D721Med (cell line): ENCODE data around the gene UPK3A.
"Not testable (repeated sequence)": the region's sequence is repeated elsewhere in the genome, so short reads cannot be mapped to it uniquely, and the experiment has no call there.

Experiments used
- DNase-seq: peaks from one replicate; pipeline ENCODE4 v3.0.0; 2011; ENCODE audit warnings: low spot score; ENCODE audit not compliant: insufficient read length
- FAIRE-seq: peaks from 2 replicates; lab custom pipeline; 2011; peaks lifted over from hg19 to GRCh38; lab: Jason Lieb, UNC
- TF ChIP-seq, protein P1 (sequence below): IDR thresholded peaks from 2 replicates; pipeline ENCODE4 v1.5.1; 2012; ENCODE audit warnings: mild to moderate bottlenecking, control low read depth; ENCODE audit not compliant: insufficient read depth; ENCODE audit errors: missing control alignments

The UPK3A gene

DNA sequence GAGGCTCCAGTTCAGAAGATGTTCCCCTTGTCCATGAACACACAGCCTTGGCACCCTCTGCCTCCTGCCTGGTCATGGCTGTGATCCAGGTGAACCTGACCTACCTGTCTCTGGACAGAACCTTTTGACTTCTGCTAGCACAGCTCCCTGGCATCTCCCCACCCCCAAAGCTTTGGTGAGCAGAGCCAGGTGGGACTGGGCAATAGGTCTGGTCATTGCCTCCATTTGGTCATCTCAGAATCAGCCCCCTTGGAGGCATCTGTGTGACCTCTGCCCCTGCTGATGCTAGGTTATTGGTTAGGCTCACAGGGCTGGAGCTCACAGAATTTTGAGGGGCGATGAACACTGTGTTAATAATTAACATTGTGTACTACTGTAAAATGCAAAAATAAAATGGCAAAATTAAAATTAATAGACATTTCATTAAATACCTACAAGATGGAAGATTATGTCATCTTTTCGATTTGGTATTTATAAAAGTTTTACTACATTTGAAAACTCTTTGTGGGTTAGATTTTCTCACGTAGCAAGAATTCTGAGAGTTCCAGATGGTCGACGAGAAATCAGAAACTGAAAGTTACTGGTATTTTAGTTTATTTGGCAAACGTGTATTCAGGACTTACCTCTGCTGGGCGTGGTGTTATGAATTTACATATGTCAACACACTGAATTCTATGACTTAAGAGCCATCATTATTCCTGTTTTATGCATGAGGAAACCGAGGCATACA, 35.8 kb upstream of the UPK3A start:
- TF ChIP-seq, protein P1, sequence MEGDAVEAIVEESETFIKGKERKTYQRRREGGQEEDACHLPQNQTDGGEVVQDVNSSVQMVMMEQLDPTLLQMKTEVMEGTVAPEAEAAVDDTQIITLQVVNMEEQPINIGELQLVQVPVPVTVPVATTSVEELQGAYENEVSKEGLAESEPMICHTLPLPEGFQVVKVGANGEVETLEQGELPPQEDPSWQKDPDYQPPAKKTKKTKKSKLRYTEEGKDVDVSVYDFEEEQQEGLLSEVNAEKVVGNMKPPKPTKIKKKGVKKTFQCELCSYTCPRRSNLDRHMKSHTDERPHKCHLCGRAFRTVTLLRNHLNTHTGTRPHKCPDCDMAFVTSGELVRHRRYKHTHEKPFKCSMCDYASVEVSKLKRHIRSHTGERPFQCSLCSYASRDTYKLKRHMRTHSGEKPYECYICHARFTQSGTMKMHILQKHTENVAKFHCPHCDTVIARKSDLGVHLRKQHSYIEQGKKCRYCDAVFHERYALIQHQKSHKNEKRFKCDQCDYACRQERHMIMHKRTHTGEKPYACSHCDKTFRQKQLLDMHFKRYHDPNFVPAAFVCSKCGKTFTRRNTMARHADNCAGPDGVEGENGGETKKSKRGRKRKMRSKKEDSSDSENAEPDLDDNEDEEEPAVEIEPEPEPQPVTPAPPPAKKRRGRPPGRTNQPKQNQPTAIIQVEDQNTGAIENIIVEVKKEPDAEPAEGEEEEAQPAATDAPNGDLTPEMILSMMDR = no peak
- no peak for DNase-seq
- FAIRE-seq = no peak

DNA sequence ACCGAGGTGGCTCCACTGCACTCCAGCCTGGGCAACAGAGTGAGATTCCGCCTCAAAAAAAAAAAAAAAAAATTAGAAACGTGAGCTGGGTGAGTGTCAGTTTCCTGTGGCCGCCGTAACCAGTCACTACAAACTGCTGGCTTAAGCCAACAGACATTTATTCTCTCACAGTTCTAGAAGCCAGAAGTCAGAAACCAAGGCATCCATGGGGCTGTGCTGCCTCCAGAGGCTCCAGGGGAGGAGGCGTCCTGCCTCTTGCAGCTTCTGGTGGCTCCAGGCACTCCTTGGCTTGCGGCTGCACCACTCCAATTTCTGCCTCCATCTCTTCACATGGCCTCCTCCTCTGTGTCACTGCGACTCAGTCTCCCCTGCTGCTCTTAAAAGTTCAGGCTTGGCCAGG, 32.9 kb upstream of the UPK3A start:
- FAIRE-seq = no peak
- TF ChIP-seq, protein P1 = no peak
- no peak for DNase-seq

DNA sequence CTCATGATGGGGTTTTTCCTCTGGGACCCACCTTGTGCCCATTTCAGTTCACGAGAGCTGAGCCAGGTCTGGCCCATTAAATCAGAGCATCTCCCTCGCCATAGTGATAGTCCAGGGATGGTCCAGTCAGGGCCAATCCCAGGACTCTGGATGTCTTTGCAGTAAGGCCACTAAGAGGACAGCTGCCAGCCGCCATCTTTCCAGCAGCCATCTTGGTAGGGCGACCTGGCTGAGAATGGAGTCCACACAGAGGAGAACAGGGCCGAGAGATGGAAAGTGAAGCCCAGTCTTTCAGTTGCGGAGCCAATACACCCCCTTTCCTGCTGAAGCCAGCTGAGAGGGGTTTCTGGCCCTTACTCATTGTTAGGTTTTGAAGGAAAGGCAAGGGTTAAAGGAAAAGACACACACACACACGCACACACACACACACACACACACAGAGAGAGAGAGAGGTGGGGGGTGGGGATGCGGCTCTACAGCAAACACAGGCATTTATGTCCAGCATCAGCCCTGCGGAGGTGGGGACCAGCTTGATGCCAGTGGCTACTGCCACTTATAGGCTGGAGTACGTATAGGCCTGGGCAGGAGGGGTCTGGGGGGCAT, 31.6 kb upstream of the UPK3A start:
- TF ChIP-seq, protein P1 = no peak
- FAIRE-seq (no peak), DNase-seq (no peak)

DNA sequence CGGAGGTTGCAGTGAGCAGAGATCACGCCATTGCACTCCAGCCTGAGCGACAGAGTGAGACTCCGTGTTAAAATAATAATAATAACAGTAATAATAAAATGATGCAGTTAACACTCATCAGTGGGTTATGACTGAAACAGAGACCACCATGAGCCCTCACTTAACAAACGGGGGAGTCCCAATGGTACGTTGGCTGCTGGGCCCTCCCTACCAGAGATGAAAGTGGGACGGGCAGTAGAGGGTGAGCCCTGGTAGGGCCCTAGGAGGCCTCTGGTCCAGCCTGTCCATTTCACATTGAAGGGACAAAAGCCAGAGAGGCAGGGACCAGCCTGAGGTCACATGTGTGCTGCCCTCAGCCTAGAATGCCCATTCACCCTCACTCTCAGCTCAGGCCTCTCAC, 30.4 kb upstream of the UPK3A start:
- DNase-seq (no peak), FAIRE-seq (no peak)
- TF ChIP-seq, protein P1 = no peak

DNA sequence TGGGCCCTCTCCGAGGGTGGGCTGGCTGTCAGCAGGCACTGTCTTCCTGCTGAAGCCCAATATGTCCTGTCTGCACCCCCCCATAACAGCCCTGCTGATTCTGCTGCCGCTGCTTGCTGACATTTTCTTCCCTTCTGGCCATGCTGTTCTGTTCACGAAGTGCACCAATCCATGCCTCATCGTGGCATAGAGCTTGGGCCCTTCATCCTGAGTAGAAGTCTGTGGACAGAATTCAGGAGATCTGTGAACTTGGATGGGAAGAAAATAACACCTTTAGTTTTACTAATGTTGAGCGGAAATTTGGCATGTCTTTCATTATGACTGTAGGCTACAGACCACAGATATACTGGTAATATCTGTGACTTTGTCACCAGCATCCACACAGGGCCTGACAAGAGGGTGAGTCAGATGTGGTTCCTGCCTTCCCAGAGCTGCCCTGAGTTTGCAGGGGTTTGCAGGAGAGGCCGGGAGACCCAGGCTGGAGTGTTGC, 29.9 kb upstream of the UPK3A start:
- FAIRE-seq = no peak
- no peak for DNase-seq

DNA sequence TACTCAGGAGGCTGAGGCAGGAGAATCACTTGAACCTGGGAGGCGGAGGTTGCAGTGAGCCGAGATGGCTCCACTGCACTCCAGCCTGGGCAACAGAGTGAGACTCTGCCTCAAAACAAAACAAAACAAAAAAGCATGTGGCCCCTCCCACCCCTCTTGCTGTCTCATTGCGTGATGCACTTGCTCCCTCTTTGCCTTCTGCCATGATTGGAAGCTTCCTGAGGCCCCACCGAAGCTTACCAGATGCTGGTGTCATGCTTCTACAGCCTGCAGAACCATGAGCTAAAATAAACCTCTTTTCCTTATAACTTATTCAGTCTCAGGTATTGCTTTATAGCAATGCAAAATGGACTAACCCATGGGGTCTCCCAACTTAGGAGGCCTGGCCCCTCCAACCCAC, 26.8 kb upstream of the UPK3A start:
- not testable (repeated sequence) for DNase-seq, FAIRE-seq

More for the DNA sequence above, 29.9 kb upstream of the UPK3A start:
- TF ChIP-seq, protein P1 = no peak

DNA sequence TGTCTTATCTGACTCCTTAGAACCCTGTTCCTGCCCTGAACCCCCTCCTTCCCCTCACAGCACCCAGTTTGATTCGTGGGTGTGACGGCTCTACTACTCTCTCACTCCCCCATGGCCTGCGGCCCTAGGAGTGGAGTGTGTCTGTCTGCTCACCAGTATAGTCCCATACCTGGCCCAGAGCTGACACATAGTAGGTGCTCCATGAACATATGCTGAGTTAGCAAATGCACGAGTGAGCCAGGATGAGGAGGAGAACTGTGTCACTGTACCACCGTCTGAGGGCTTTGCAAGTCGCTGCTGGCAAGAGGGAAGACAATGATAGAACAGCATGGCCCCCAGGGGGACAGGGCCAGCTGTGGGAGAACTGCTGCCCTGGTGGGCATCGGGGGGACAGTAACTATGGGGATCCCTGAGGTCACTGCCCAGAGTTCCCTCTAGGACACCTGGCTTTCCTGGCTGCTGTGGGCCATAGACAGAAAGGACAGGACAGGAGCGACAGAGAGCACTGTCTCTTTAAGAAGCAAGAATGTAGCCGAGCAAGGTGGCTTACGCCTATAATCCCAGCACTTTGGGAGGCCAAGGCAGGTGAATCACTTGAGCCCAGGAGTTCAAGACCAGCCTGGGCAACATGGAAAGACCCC, 24.9 kb upstream of the UPK3A start:
- TF ChIP-seq, protein P1 = no peak
- no peak for DNase-seq
- FAIRE-seq = no peak

DNA sequence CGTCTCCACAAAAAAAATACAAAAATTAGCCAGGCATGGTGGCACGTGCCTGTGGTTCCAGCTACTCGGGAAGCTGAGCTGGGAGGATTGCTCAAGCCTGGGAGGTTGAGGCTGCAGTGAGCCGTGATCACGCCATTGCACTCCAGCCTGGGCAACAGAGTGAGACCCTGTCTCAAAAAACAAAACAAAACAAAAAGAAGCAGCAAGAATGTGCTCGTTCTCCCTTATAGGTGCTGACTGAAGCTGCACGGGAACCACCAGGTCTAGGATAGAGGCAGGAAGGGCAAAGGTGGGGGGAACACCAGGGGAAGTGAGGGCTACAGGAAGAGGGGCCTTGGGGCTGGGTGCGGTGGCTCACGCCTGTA, 24.4 kb upstream of the UPK3A start:
- FAIRE-seq, DNase-seq: not testable (repeated sequence)
